GM19025 (cell line): ENCODE data around the gene CEP128.

Experiments used
- ATAC-seq: cut with Tn5 transposase; IDR thresholded peaks from one replicate; pipeline ENCODE4 v1.9.1; 2021; ENCODE audit warnings: mild to moderate bottlenecking, low read depth, moderate library complexity; ENCODE audit not compliant: unreplicated experiment

The CEP128 gene

GRCh38 chr14:80570930-80571298 is 370.6 kb downstream of the CEP128 start:
- no peak for ATAC-seq

- ATAC-seq, result no peak
Measured at GRCh38 chr14:80567905-80568536, 373.5 kb downstream of the CEP128 start.

GRCh38 chr14:80565001-80565400 is 376.5 kb downstream of the CEP128 start:
- ATAC-seq, result no peak

- ATAC-seq, result no peak
Measured at GRCh38 chr14:80564051-80564450, 377.5 kb downstream of the CEP128 start.

- peak; percentile 93 for ATAC-seq
Measured at GRCh38 chr14:80560800-80561657, 380.5 kb downstream of the CEP128 start.

GRCh38 chr14:80554139-80554538 is 387.4 kb downstream of the CEP128 start:
- ATAC-seq, result no peak

GRCh38 chr14:80549141-80549540 is 392.4 kb downstream of the CEP128 start:
- no peak for ATAC-seq

GRCh38 chr14:80545935-80546854 is 395.3 kb downstream of the CEP128 start:
- ATAC-seq, result no peak

GRCh38 chr14:80544366-80544765 is 397.2 kb downstream of the CEP128 start:
- no peak for ATAC-seq

GRCh38 chr14:80543211-80543610 is 398.3 kb downstream of the CEP128 start:
- ATAC-seq, result no peak

GRCh38 chr14:80538633-80539375 is 402.7 kb downstream of the CEP128 start:
- no peak for ATAC-seq

- ATAC-seq, result no peak
Measured at GRCh38 chr14:80537626-80538025, 403.9 kb downstream of the CEP128 start.

- ATAC-seq, result no peak
Measured at GRCh38 chr14:80536456-80536855, 405.1 kb downstream of the CEP128 start.

- ATAC-seq, result no peak
Measured at GRCh38 chr14:80535171-80535570, 406.4 kb downstream of the CEP128 start.

- no peak for ATAC-seq
Measured at GRCh38 chr14:80523518-80524117, 417.9 kb downstream of the CEP128 start.

- ATAC-seq, result no peak
Measured at GRCh38 chr14:80522936-80523335, 418.6 kb downstream of the CEP128 start.

GRCh38 chr14:80522411-80522810 is 419.1 kb downstream of the CEP128 start:
- no peak for ATAC-seq

- no peak for ATAC-seq
Measured at GRCh38 chr14:80521456-80521855, 420.1 kb downstream of the CEP128 start.

GRCh38 chr14:80519002-80519401 is 422.5 kb downstream of the CEP128 start:
- ATAC-seq, result no peak

- ATAC-seq, result no peak
Measured at GRCh38 chr14:80518173-80518572, 423.4 kb downstream of the CEP128 start.
